Activated B cell treated with CpG ODN at 0.5 μM for 24 hours (primary cell): ENCODE measurements around the gene EIPR1. TPM values are rescaled to one million over a fixed set of nuclear protein-coding genes. Genes with fewer than 3 reads are reported as not detected.
A peak's percentile ranks its signal among the peaks of the same experiment; 100 is the strongest.

Experiments used
- ATAC-seq: fragments of 200-7000 bp; cut with Tn5 transposase; one replicate; pipeline ENCODE4 v1.10.0; 2021; ENCODE audit warnings: low read depth, mild to moderate bottlenecking, moderate library complexity
- CTCF ChIA-PET: fragments of 350-600 bp; sonication (Branson Sonifier 250); formaldehyde crosslinking; loops from one replicate; lab custom pipeline; 2021; ENCODE audit warnings: antibody characterized with exemption; lab: Charles Lee
- POLR2A ChIA-PET: fragments of 350-600 bp; sonication (Branson Sonifier 250); formaldehyde crosslinking; loops from one replicate; lab custom pipeline; 2021; ENCODE audit warnings: antibody characterized with exemption; lab: Charles Lee
- DNase-seq: peaks from one replicate; pipeline ENCODE4 v3.0.0; 2022
- H3K27ac Mint-ChIP-seq: one replicate; pipeline ENCODE4 v1.8.0; 2020; ENCODE audit warnings: mixed read lengths
- H3K27me3 Mint-ChIP-seq: one replicate; pipeline ENCODE4 v1.8.0; 2021; ENCODE audit warnings: mixed read lengths
- H3K36me3 Mint-ChIP-seq: one replicate; pipeline ENCODE4 v1.8.0; 2021; ENCODE audit warnings: low read depth, mixed read lengths
- H3K4me1 Mint-ChIP-seq: one replicate; pipeline ENCODE4 v1.8.0; 2021; ENCODE audit warnings: mixed read lengths
- H3K4me3 Mint-ChIP-seq: one replicate; pipeline ENCODE4 v1.8.0; 2020; ENCODE audit warnings: mild to moderate bottlenecking, mixed read lengths
- H3K9me3 Mint-ChIP-seq: one replicate; pipeline ENCODE4 v1.8.0; 2020; ENCODE audit warnings: mixed read lengths
- CTCF ChIP-seq: fragments of 200-600 bp; IDR thresholded peaks from one replicate; pipeline ENCODE4 v1.8.0; 2022; ENCODE audit warnings: antibody characterized with exemption, mild to moderate bottlenecking
- intact Hi-C: fragments of 100-400 bp; cut with micrococcal nuclease; formaldehyde crosslinking; loops from one replicate; pipeline ENCODE4 v1.15.1; 2024
- total RNA-seq: library from RNA; stranded (reverse); gene quantifications from 2 replicates; pipeline ENCODE4 v1.2.3, GENCODE V29; 2022

The EIPR1 gene
- total RNA-seq, 1 donor from 2014 or later, result 36.3 TPM

GRCh38 chr2:3154700-3155099, 222.9 kb downstream of the EIPR1 start:
- no peak overlapping the region for H3K27ac Mint-ChIP-seq
- peaks cover 36% of the 10 kb centered on the region for H3K4me1 Mint-ChIP-seq
- H3K9me3 Mint-ChIP-seq, result peaks cover 7% of the 10 kb centered on the region
- no peak for TF ChIP-seq CTCF
- POLR2A ChIA-PET, result interaction anchor here (0.6 kb wide), 1 partner anchor 131 kb away, joined by 3 read pairs; no protein-coding TSS in a partner anchor
- peaks cover 17% of the 10 kb centered on the region for H3K36me3 Mint-ChIP-seq
- H3K4me3 Mint-ChIP-seq, result no peak overlapping the region
- CTCF ChIA-PET, result no interaction called here
- intact Hi-C loops, result no loop called here
- H3K27me3 Mint-ChIP-seq, result no peaks in the 10 kb centered on the region
- DNase-seq (no peak), ATAC-seq (no peak)

GRCh38 chr2:3154146-3154545, 223.5 kb downstream of the EIPR1 start:
- H3K36me3 Mint-ChIP-seq, result peaks cover 17% of the 10 kb centered on the region
- peaks cover 7% of the 10 kb centered on the region for H3K9me3 Mint-ChIP-seq

GRCh38 chr2:3151153-3151918, 226.3 kb downstream of the EIPR1 start:
- Mint-ChIP-seq H3K27me3 (no peaks in the 10 kb centered on the region), H3K36me3 (peaks cover 13% of the 10 kb centered on the region), H3K9me3 (peaks cover 7% of the 10 kb centered on the region), H3K4me1 (peaks cover 48% of the 10 kb centered on the region), H3K4me3 (no peak overlapping the region), H3K27ac (peak overlapping the region; percentile 47)
- no peak for TF ChIP-seq CTCF
- peak; percentile 58 for ATAC-seq
- DNase-seq, result no peak
- CTCF ChIA-PET, result no interaction called here
- POLR2A ChIA-PET, result interaction anchor here (1.1 kb wide), 1 partner anchor 103 kb away, joined by 6 read pairs; no protein-coding TSS in a partner anchor
- intact Hi-C loops, result loop anchor here (1.0 kb wide), 1 partner anchor 103 kb away; no protein-coding TSS in a partner anchor

More at GRCh38 chr2:3154146-3154545, 223.5 kb downstream of the EIPR1 start:
- ATAC-seq (no peak), DNase-seq (no peak)
- intact Hi-C loops, result no loop called here
- Mint-ChIP-seq H3K27me3 (no peaks in the 10 kb centered on the region), H3K4me1 (peaks cover 37% of the 10 kb centered on the region), H3K27ac (no peak overlapping the region), H3K4me3 (no peak overlapping the region)
- ChIA-PET POLR2A (no interaction called here), CTCF (no interaction called here)
- TF ChIP-seq CTCF, result no peak

- H3K27me3 Mint-ChIP-seq, result no peaks in the 10 kb centered on the region
- no peak overlapping the region for H3K4me3 Mint-ChIP-seq
- ATAC-seq (no peak), DNase-seq (no peak)
- H3K36me3 Mint-ChIP-seq, result peaks cover 10% of the 10 kb centered on the region
- POLR2A ChIA-PET, result no interaction called here
- no peak overlapping the region for H3K27ac Mint-ChIP-seq
- no peak for TF ChIP-seq CTCF
- CTCF ChIA-PET, result no interaction called here
- peaks cover 44% of the 10 kb centered on the region for H3K4me1 Mint-ChIP-seq
- H3K9me3 Mint-ChIP-seq, result peaks cover 7% of the 10 kb centered on the region
- intact Hi-C loops, result no loop called here
Measured at GRCh38 chr2:3149441-3150217, 228.0 kb downstream of the EIPR1 start.

GRCh38 chr2:3148716-3149115, 228.9 kb downstream of the EIPR1 start:
- no peak for TF ChIP-seq CTCF
- H3K9me3 Mint-ChIP-seq, result peaks cover 7% of the 10 kb centered on the region
- peaks cover 38% of the 10 kb centered on the region for H3K4me1 Mint-ChIP-seq
- POLR2A ChIA-PET, result no interaction called here
- DNase-seq (no peak), ATAC-seq (no peak)
- no peak overlapping the region for H3K4me3 Mint-ChIP-seq
- CTCF ChIA-PET, result no interaction called here
- no peak overlapping the region for H3K27ac Mint-ChIP-seq
- intact Hi-C loops, result no loop called here
- H3K27me3 Mint-ChIP-seq, result no peaks in the 10 kb centered on the region
- peaks cover 10% of the 10 kb centered on the region for H3K36me3 Mint-ChIP-seq
